Adrenal gland (tissue), 12 donors: ENCODE measurements around the gene FSTL5. TPM values are rescaled to one million over a fixed set of nuclear protein-coding genes. Genes with fewer than 3 reads are reported as not detected.

Source experiments
- DNase-seq, 7 donors: peaks; one replicate each; pipeline ENCODE4 v3.0.0-alpha.2; 2019 to 2020
- H3K27ac ChIP-seq, 5 donors: fragments of 200-600 bp; sonication (generic) in 4 of 5; 1 replicate in 3 of 5; 2 replicates in 2 of 5; pipeline versions ENCODE4 v1.5.1 to v1.8.0; 2016 to 2020; ENCODE audit warnings: mild to moderate bottlenecking in 1 of 5
- H3K27me3 ChIP-seq: fragments of 200-600 bp; 2 replicates; pipeline ENCODE4 v1.8.0; 2021
- H3K36me3 ChIP-seq, 2 donors: fragments of 200-600 bp; replicated peaks in 1 of 2; 1 replicate in 1 of 2; 2 replicates in 1 of 2; pipeline versions ENCODE4 v1.5.1 to v1.8.0; 2018 to 2022
- H3K4me1 ChIP-seq, 2 donors: fragments of 200-600 bp; replicated peaks in 1 of 2; 1 replicate in 1 of 2; 2 replicates in 1 of 2; pipeline versions ENCODE4 v1.5.1 to v1.8.0; 2018 to 2021
- H3K4me3 ChIP-seq, 4 donors: fragments of 200-600 bp; sonication (generic) in 3 of 4; one replicate each; pipeline ENCODE4 v1.5.1; 2016 to 2018
- H3K9me3 ChIP-seq, 3 donors: fragments of 200-600 bp; sonication (generic) in 1 of 3; replicated peaks in 1 of 3; 1 replicate in 2 of 3; 2 replicates in 1 of 3; pipeline versions ENCODE4 v1.5.1 to v1.8.0; 2016 to 2021
- CTCF ChIP-seq, 6 experiments: fragments of 450-650 bp in 4 of 6; fragments of 200-600 bp in 2 of 6; sonication (generic) in 1 of 6; IDR thresholded peaks; 1 replicate in 5 of 6; 2 replicates in 1 of 6; pipeline versions ENCODE4 v1.5.1 to v1.8.0; 2016 to 2021; ENCODE audit warnings: antibody characterized with exemption in 6 of 6, mild to moderate bottlenecking in 2 of 6, moderate library complexity in 1 of 6
- POLR2A ChIP-seq, 2 donors: fragments of 450-650 bp; IDR thresholded peaks; one replicate each; pipeline ENCODE4 v1.6.1; 2017; ENCODE audit warnings: antibody characterized with exemption in 2 of 2, mild to moderate bottlenecking in 2 of 2, moderate library complexity in 1 of 2
- WGBS, 4 donors: extraction: QIAGEN DNeasy Blood & Tissue Kit in 2 of 4; methylation state at CpG; one replicate each; pipeline versions ENCODE4 v1.1.5 to v1.1.7; 2013 to 2017; 5-methylcytosine and 5-hydroxymethylcytosine counted together
- intact Hi-C, 2 donors: fragments of 100-400 bp; cut with DNase I; formaldehyde crosslinking; loops; one replicate each; pipeline versions ENCODE4 v1.14.1 to v1.15.0; 2022 to 2023
- polyA plus RNA-seq, 3 donors: library from polyadenylated mRNA; stranded (reverse); fragments of 200-250 nt in 2 of 3; fragments of 350-450 nt in 1 of 3; fragmentation: Illumina TruSeq in 1 of 3; extraction: RNeasy Lipid Tissue Mini Kit (QIAGEN cat#74804) in 1 of 3; gene quantifications; one replicate each; pipeline ENCODE4 v1.2.3, GENCODE V29; 2013 to 2014
- total RNA-seq, 9 donors: library from RNA; depleted of rRNA in 4 of 9; stranded (reverse); fragments of >200 nt in 4 of 9; fragments of 120-200 nt in 1 of 9; fragmentation: NEBNext Ultra II Directional in 1 of 9; extraction: Animal tissue kit (Norgen Biotek cat#: 25700) in 1 of 9; gene quantifications; one replicate each; pipeline versions ENCODE4 v1.1.0 to v1.2.4, GENCODE V29; 2013 to 2023
- donor health status: healthy with polysubstance abuse.
- donor health status: Bipolar disorder and iron deficiency.
- donor health status: DM: yes; HTN: yes; CAD: no.
- donor health status: DM: no; HTN: no; CAD: no.
- donor health status: DM: no; HTN: no; CAD: no.
- donor health status: DM: yes; HTN: yes; CAD: no.

FSTL5 gene
- total and polyA plus RNA-seq, 12 donors: 0.10 to 7.7 (median 0.64) TPM; not detected in 3

- 59 to 67% (median 65%) methylated on average over 2 of the region's 2 CpGs for WGBS, 4 donors
- no peak overlapping the region for H3K4me3 ChIP-seq
- H3K27ac ChIP-seq: no peak overlapping the region
- intact Hi-C loops: no loop called here
- H3K27me3 ChIP-seq: no peaks in the 10 kb centered on the region
- no peak for DNase-seq
- no peaks in the 10 kb centered on the region for H3K9me3 ChIP-seq
- H3K36me3 ChIP-seq: no peaks in the 10 kb centered on the region
- no peaks in the 10 kb centered on the region for H3K4me1 ChIP-seq
- TF ChIP-seq CTCF (IDR thresholded peaks at IDR 0.05): no peak
- TF ChIP-seq POLR2A (IDR thresholded peaks at IDR 0.05): no peak
Measured at GRCh38 chr4:161714022-161714751, 449.6 kb downstream of the FSTL5 start.

DNA sequence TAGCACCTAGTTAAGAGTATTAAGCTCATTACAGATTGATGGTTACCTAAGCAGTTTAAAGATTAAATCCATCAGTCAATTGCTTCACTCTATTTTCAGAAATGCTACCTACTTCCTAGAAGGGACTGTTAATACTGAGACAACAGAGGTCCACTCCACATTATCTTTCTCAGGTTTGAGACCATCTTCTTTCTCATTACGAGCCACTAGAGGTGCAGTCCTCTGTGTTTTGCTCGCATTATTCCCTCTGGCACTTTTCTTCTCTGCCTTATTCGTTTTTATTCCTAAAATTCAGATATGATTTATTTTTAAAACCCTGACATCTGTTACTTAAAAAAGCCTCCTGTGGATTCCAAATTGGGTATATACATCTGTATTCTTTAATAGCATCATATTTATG, 459.1 kb downstream of the FSTL5 start:
- no peak overlapping the region for H3K4me3 ChIP-seq
- no peaks in the 10 kb centered on the region for H3K9me3 ChIP-seq
- H3K27me3 ChIP-seq: no peaks in the 10 kb centered on the region
- no peaks in the 10 kb centered on the region for H3K36me3 ChIP-seq
- no peak for TF ChIP-seq CTCF (IDR thresholded peaks at IDR 0.05)
- no peak for TF ChIP-seq POLR2A (IDR thresholded peaks at IDR 0.05)
- H3K27ac ChIP-seq: no peak overlapping the region
- WGBS, 4 donors: 27 to 47% (median 31%) methylated on average over 3 of the region's 3 CpGs
- no peaks in the 10 kb centered on the region for H3K4me1 ChIP-seq
- no peak for DNase-seq
- intact Hi-C loops: no loop called here

DNA sequence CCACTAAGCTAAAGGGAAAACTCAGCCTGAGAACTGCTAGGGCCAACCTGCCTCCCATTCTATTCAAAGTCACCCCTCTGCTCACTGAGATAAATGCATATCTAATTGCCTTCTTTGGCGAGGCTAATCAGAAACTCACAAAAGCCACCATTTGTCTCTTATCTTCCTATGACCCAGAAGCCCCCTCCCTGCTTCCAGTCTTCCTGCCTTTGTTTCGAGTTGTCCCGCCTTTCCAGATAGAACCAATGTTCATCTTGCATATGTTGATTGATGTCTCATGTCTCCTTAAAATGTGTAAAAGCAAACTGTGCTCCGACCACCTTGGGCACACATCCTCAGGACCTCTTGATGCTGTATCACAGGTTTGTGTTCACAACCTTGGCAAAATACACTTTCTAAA, 459.8 kb downstream of the FSTL5 start:
- 68 to 77% (median 73%) methylated on average over 4 of the region's 4 CpGs for WGBS, 4 donors
- intact Hi-C loops: no loop called here
- no peak overlapping the region for H3K27ac ChIP-seq

GRCh38 chr4:161702287-161702686, 461.5 kb downstream of the FSTL5 start:
- no peak overlapping the region for H3K4me3 ChIP-seq
- no peaks in the 10 kb centered on the region for H3K36me3 ChIP-seq
- H3K27ac ChIP-seq: no peak overlapping the region
- intact Hi-C loops: no loop called here
- WGBS, 4 donors: 72 to 80% (median 76%) methylated on average over 4 of the region's 4 CpGs
- H3K9me3 ChIP-seq: no peaks in the 10 kb centered on the region
- no peaks in the 10 kb centered on the region for H3K27me3 ChIP-seq
- DNase-seq: no peak
- TF ChIP-seq POLR2A (IDR thresholded peaks at IDR 0.05) (no peak), CTCF (IDR thresholded peaks at IDR 0.05) (no peak)
- no peaks in the 10 kb centered on the region for H3K4me1 ChIP-seq

More for the DNA sequence above, 459.8 kb downstream of the FSTL5 start:
- Histone ChIP-seq H3K27me3 (no peaks in the 10 kb centered on the region), H3K4me1 (no peaks in the 10 kb centered on the region), H3K9me3 (no peaks in the 10 kb centered on the region), H3K4me3 (no peak overlapping the region), H3K36me3 (no peaks in the 10 kb centered on the region)
- TF ChIP-seq POLR2A (IDR thresholded peaks at IDR 0.05) (no peak), CTCF (IDR thresholded peaks at IDR 0.05) (no peak)
- DNase-seq: no peak
